H1 (cell line): ENCODE measurements around the gene ZNF70. TPM values are rescaled to one million over a fixed set of nuclear protein-coding genes. Genes with fewer than 3 reads are reported as not detected.
A peak's percentile ranks its signal among the peaks of the same experiment; 100 is the strongest.

Source experiments
- BCL11A ChIP-seq, 2 experiments: IDR thresholded peaks; one replicate each; pipeline ENCODE4 v1.6.1; 2011; ENCODE audit warnings: low read depth in 2 of 2, low read length in 2 of 2, mild to moderate bottlenecking in 2 of 2
- BRCA1 ChIP-seq: IDR thresholded peaks from 2 replicates; pipeline ENCODE4 v1.6.1; 2012; ENCODE audit warnings: low read depth, low read length, improper control_type of control experiment
- CBX5 ChIP-seq: fragments of 300-800, 300-1000 bp; sonication (generic); IDR thresholded peaks from 2 replicates; pipeline ENCODE4 v1.7.1; 2016; ENCODE audit warnings: antibody characterized with exemption, low read length, low read depth
- CBX8 ChIP-seq: fragments of 300-800, 300-1000 bp; sonication (generic); IDR thresholded peaks from 2 replicates; pipeline ENCODE4 v1.7.1; 2016; ENCODE audit warnings: low read depth, low read length, borderline replicate concordance
- CHD1 ChIP-seq: IDR thresholded peaks from 2 replicates; pipeline ENCODE4 v1.6.1; 2012; ENCODE audit warnings: low read depth, low read length, improper control_type of control experiment
- CTBP2 ChIP-seq: IDR thresholded peaks from 2 replicates; pipeline ENCODE4 v1.7.0; 2011; ENCODE audit warnings: borderline replicate concordance, mild to moderate bottlenecking, moderate library complexity, mixed read lengths, low read length; ENCODE audit not compliant: insufficient read depth, insufficient read length
- FOSL1 ChIP-seq: IDR thresholded peaks from 2 replicates; pipeline ENCODE4 v1.6.1; 2011; ENCODE audit warnings: mild to moderate bottlenecking, low read depth, low read length, moderate library complexity; ENCODE audit not compliant: insufficient read depth
- GTF2F1 ChIP-seq: IDR thresholded peaks from 2 replicates; pipeline ENCODE4 v1.6.1; 2012; ENCODE audit warnings: low read depth, low read length, improper control_type of control experiment, borderline replicate concordance
- JUND ChIP-seq: IDR thresholded peaks from 2 replicates; pipeline ENCODE4 v1.6.1; 2011; ENCODE audit warnings: mild to moderate bottlenecking, improper control_type of control experiment, low read length
- KDM5A ChIP-seq: fragments of 200-600 bp; IDR thresholded peaks from 2 replicates; pipeline ENCODE4 v1.7.1; 2012; ENCODE audit warnings: mild to moderate bottlenecking, low read length, inconsistent platforms, mixed read lengths
- MAFK ChIP-seq: IDR thresholded peaks from 2 replicates; pipeline ENCODE4 v1.6.1; 2012; ENCODE audit warnings: low read depth, mild to moderate bottlenecking, improper control_type of control experiment, low read length
- NANOG ChIP-seq: IDR thresholded peaks from 2 replicates; pipeline ENCODE4 v1.6.1; 2011; ENCODE audit warnings: low read length, low read depth, mild to moderate bottlenecking, inconsistent platforms; ENCODE audit not compliant: insufficient read depth, poor library complexity, severe bottlenecking
- POLR2AphosphoS5 ChIP-seq: IDR thresholded peaks from 2 replicates; pipeline ENCODE4 v1.6.1; 2011; ENCODE audit warnings: low read depth, low read length
- RNF2 ChIP-seq: fragments of 200-900, 300-1000 bp; sonication (generic); IDR thresholded peaks from 2 replicates; pipeline ENCODE4 v1.7.1; 2016; ENCODE audit warnings: borderline replicate concordance, low read depth, mild to moderate bottlenecking, antibody characterized with exemption, low read length; ENCODE audit not compliant: poor library complexity, severe bottlenecking; ENCODE audit errors: missing control alignments
- SUZ12 ChIP-seq: fragments of 200-600 bp; sonication (generic); IDR thresholded peaks from 2 replicates; pipeline ENCODE4 v1.6.1; 2012; ENCODE audit warnings: mild to moderate bottlenecking, inconsistent platforms, low read length, moderate library complexity, mixed read lengths
- TBP ChIP-seq: IDR thresholded peaks from 2 replicates; pipeline ENCODE4 v1.6.1; 2011; ENCODE audit warnings: low read depth, low read length, improper control_type of control experiment
- TEAD4 ChIP-seq: IDR thresholded peaks from 2 replicates; pipeline ENCODE4 v1.6.1; 2012; ENCODE audit warnings: low read depth, low read length, inconsistent platforms, mixed read lengths
- polyA plus RNA-seq, 7 experiments: library from polyadenylated mRNA; depleted of rRNA in 3 of 7; stranded (reverse) in 5 of 7; unstranded in 2 of 7; fragments of >200 nt in 5 of 7; fragments of 200-250 nt in 2 of 7; gene quantifications; 1 replicate in 5 of 7; 2 replicates in 1 of 7; 4 replicates in 1 of 7; pipeline versions ENCODE4 v1.2.1 to v1.2.3, GENCODE V29; 2011 to 2013; ENCODE audit warnings: missing spikeins in 2 of 7, mixed read lengths in 2 of 7
- total RNA-seq: library from RNA; stranded (reverse); fragmentation: NEBNext Ultra II Directional; extraction: Animal tissue kit (Norgen Biotek cat#: 25700); gene quantifications from 2 replicates; pipeline ENCODE4 v1.2.1, GENCODE V29; 2021
- TF ChIP-seq, protein P1 (sequence below): IDR thresholded peaks from 2 replicates; pipeline ENCODE4 v1.6.1; 2012; ENCODE audit warnings: inconsistent platforms
- TF ChIP-seq, protein P2 (sequence below): IDR thresholded peaks from 2 replicates; pipeline ENCODE4 v1.6.1; 2011; ENCODE audit warnings: low read length, improper control_type of control experiment
- TF ChIP-seq, protein P3 (sequence below), 3 experiments: IDR thresholded peaks; 1 replicate in 2 of 3; 2 replicates in 1 of 3; pipeline versions ENCODE4 v1.5.1 to v1.6.1; 2011; ENCODE audit warnings: low read length in 3 of 3, mild to moderate bottlenecking in 3 of 3, inconsistent platforms in 2 of 3, low read depth in 1 of 3, moderate library complexity in 1 of 3; ENCODE audit not compliant: insufficient read depth in 1 of 3; ENCODE audit errors: control extremely low read depth in 1 of 3

Gene ZNF70
- total and polyA plus RNA-seq, 2 of the 8 experiments (the other 6 are each of a cell fraction or from before 2014, with no cell fraction given): 1.1 to 2.6 TPM

DNA sequence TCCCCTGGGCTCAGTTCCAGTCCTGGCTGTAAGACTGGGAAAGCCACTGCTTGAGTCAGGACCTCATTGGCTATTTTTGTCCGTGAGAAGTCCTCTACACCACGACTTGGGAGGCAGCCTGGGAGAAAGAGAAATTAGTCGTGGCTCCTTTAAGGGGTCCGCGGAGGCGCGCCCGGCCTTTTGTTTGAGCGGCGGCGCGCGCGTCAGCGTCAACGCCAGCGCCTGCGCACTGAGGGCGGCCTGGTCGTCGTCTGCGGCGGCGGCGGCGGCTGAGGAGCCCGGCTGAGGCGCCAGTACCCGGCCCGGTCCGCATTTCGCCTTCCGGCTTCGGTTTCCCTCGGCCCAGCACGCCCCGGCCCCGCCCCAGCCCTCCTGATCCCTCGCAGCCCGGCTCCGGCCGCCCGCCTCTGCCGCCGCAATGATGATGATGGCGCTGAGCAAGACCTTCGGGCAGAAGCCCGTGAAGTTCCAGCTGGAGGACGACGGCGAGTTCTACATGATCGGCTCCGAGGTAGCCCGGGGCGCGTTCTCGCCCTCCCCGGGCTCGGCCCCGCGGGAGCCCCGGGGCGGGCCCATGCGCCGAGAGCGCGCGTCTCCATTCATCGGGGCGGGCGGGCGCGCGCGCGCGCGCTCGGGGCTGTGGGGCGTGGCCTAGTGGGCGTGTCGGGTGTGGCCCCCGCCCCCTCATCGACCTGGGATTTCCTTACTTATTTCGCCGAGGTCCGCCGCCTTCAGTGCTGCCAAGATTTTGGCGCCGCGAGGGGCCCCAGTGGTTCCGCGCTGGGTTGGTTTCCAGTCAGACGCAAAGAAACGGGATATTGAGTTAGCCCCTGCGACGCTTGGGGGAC, 36.1 kb upstream of the ZNF70 start, which contains the start of gene SMARCB1 (continued):
- TF ChIP-seq, protein P1, sequence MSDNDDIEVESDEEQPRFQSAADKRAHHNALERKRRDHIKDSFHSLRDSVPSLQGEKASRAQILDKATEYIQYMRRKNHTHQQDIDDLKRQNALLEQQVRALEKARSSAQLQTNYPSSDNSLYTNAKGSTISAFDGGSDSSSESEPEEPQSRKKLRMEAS: no peak
- no peak for TF ChIP-seq BCL11A (IDR thresholded peaks at IDR 0.05; ENCODE audit: low read depth in 2 of 2, low read length in 2 of 2)
- no peak for TF ChIP-seq NANOG
- TF ChIP-seq RNF2: no peak
- TF ChIP-seq TBP: peak; percentile 93
- TF ChIP-seq, protein P2, sequence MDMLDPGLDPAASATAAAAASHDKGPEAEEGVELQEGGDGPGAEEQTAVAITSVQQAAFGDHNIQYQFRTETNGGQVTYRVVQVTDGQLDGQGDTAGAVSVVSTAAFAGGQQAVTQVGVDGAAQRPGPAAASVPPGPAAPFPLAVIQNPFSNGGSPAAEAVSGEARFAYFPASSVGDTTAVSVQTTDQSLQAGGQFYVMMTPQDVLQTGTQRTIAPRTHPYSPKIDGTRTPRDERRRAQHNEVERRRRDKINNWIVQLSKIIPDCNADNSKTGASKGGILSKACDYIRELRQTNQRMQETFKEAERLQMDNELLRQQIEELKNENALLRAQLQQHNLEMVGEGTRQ: no peak
- TF ChIP-seq CBX8: no peak
- TF ChIP-seq MAFK: no peak
- TF ChIP-seq KDM5A: no peak
- TF ChIP-seq CHD1: no peak
- TF ChIP-seq POLR2AphosphoS5: peak; percentile 84
- TF ChIP-seq GTF2F1: no peak
- peak; percentile 68; the same call in 1 of the 2 replicates for TF ChIP-seq JUND
- TF ChIP-seq TEAD4: no peak
- TF ChIP-seq CBX5: no peak
- no peak for TF ChIP-seq FOSL1
- TF ChIP-seq, protein P3, sequence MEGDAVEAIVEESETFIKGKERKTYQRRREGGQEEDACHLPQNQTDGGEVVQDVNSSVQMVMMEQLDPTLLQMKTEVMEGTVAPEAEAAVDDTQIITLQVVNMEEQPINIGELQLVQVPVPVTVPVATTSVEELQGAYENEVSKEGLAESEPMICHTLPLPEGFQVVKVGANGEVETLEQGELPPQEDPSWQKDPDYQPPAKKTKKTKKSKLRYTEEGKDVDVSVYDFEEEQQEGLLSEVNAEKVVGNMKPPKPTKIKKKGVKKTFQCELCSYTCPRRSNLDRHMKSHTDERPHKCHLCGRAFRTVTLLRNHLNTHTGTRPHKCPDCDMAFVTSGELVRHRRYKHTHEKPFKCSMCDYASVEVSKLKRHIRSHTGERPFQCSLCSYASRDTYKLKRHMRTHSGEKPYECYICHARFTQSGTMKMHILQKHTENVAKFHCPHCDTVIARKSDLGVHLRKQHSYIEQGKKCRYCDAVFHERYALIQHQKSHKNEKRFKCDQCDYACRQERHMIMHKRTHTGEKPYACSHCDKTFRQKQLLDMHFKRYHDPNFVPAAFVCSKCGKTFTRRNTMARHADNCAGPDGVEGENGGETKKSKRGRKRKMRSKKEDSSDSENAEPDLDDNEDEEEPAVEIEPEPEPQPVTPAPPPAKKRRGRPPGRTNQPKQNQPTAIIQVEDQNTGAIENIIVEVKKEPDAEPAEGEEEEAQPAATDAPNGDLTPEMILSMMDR (IDR thresholded peaks at IDR 0.05; ENCODE audit: control extremely low read depth in 1 of 3, insufficient read depth in 1 of 3, low read depth in 1 of 3, low read length in 3 of 3): no peak
- no peak for TF ChIP-seq SUZ12
- TF ChIP-seq CTBP2: no peak
- TF ChIP-seq BRCA1: no peak
